NCI-H2081 treated with DMSO at 0.1 percent for 48 hours (cell line): ENCODE measurements around the gene CD1C.
"Not testable (repeated sequence)": the region's sequence is repeated elsewhere in the genome, so short reads cannot be mapped to it uniquely, and the experiment has no call there.

Experiments used
- DNase-seq: peaks from one replicate; lab custom pipeline; 2025; lab: John Stamatoyannopoulos, UW

CD1C gene

GRCh38 chr1:158289811-158290210 is at the start of gene CD1C:
Gene CD1C (plus strand): TSS chr1:158289923. CDS start chr1:158290065, 142 bp downstream.
- DNase-seq, result no peak

GRCh38 chr1:158246650-158247049 is 43.1 kb upstream of the CD1C start:
- DNase-seq, result no peak

- DNase-seq, result no peak
These were observed 41.6 kb upstream of the CD1C start for GRCh38 chr1:158248118-158248517.

- no peak for DNase-seq
These were observed 41.0 kb upstream of the CD1C start for GRCh38 chr1:158248771-158249170.

DNA sequence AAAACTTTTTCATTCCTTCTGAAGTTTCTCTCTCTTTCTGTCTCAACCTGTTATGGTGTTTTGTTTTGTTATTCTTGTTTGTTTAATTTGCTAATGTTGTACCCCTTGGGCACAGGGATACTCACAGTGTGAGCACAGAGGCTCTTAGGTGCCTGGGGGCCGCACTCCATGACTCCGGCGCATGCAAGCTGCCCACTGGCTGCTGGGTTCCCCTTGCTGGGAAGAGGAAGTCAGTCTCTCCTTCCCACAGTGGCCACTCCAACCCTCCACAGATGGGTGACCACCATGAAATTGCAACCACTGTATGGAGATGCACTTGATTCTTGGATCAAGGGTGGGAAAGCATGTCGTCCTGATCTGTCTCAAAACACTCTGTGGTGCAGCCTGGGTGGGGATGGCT is 40.1 kb upstream of the CD1C start:
- DNase-seq, result no peak

DNA sequence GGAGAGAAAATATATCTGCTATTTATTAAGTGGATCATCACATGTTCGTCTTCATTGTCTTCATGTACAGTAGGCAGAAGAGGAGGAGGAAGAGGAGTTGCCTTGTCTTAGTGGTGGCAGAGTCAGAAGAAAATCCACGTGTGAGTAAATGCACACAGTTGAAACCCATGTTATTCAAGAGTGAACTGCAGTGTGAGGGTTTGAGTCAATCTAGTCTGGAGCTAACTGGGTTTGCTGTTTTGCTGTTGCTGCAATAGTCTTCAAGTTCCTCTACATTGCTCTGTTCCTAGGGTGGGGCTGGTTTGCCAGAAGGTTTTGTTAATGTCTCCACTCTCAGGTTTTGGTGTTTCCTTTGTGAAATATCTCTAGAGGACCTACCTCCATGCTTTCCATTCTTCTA is 38.6 kb upstream of the CD1C start:
- no peak for DNase-seq

- no peak for DNase-seq
These were observed 34.1 kb upstream of the CD1C start for GRCh38 chr1:158255656-158256055.

DNA sequence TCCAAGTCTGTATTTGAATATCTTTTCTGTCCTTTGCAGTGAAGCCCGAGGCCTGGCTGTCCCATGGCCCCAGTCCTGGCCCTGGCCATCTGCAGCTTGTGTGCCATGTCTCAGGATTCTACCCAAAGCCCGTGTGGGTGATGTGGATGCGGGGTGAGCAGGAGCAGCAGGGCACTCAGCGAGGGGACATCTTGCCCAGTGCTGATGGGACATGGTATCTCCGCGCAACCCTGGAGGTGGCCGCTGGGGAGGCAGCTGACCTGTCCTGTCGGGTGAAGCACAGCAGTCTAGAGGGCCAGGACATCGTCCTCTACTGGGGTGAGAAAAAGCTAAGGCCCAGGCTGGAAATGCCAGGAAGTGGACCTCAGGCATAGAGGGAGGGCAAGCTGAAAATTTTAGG is 33.0 kb upstream of the CD1C start:
- DNase-seq, result not testable (repeated sequence)

DNA sequence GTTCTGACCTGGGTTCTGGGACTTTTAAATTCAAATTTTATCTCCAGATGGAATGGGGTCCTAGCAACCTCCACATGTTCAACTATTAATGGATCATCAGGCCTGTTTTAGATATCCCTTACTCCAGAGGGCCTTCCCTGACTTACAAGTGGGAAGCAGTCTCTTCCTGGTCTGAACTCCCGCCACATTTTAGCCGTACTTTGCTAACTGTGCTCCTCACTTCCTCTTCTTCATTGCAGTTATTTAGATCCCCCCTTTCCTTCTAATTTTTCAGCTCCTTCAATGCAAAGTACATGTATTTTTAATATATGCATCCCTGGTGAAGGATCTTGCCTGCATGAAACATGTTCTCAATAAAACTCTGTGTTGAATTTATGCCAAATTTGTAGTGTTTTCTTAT is 31.8 kb upstream of the CD1C start:
- DNase-seq, result no peak

- DNase-seq, result no peak
These were observed 30.6 kb upstream of the CD1C start for GRCh38 chr1:158259117-158259516.

DNA sequence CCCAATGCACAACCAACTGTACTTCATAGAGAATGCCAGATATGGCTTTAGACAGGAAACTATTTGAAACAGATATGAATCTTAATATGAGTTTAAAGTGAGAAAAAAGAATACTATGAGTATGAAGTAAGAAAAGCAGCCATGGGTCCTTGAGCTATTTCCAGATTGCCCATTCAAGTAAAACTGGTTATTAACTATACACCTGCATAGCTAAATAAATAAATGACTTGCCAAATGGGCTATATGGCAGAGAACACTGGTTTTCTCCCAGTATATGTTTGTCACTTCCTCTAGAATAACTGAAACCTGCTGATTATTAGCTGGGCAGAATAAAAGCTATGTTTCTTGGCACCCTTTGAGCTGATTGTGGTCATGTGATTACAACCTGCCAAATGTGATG is 17.0 kb upstream of the CD1C start:
- no peak for DNase-seq

GRCh38 chr1:158274797-158275196 is 14.9 kb upstream of the CD1C start:
- DNase-seq, result no peak

DNA sequence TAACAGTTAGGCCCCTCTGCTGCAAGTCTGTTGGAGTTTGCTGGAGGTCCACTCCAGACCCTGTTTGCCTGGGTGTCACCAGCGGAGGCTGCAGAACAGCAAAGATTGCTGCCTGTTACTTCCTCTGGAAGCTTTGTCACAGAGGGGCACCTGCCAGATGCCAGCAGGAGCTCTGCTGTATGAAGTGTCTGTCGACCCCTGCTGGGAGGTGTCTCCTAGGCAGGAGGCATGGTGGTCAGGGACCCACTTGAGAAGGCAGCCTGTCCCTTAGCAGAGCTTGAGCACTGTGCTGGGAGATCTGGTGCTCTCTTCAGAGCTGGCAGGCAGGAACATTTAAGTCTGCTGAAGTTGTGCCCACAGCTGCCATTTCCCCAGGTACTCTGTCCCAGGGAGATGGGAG is 7.3 kb upstream of the CD1C start:
- not testable (repeated sequence) for DNase-seq

DNA sequence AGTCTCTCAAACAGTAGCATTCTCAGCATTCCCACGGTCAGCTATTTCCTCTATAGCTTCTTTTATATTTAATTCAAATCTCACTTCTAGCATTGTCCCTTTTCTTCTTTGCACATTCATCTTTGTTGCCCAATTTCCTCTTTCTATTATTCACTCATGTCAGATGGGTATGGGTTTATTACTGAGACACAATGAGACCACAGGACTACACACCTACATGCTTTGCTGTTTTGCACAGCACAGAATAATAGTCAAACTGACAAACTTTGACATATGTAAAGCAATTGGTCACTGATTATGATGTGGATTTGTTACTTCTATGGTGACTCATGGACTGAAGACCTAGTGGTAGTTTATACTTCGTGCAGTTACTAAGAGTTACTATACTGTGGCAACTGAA is 5.8 kb upstream of the CD1C start:
- DNase-seq, result no peak

DNA sequence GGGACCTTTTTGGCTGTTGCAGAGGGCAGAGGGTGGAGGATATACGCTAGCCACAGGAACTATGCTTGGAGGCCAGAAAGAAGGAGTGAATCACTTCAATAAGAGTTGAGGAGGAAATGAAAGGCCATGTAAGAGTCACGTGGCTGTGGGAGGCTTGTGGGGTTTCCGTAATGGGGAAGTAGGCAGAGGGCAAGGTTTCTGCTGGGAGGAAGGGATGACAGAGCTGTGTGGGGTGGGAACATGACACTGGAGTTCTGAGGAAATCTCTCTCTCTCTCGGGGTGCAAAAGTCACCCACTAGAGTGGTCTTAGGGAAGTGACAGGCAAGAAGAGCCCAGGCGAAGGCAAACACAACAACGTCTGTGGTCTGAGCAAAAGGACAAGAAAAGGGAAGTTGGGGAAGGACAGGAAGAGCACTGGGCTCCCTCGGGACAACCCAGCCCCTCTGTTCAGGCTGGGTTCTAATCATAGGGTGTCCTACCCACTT is 3.9 kb upstream of the CD1C start:
- no peak for DNase-seq

DNA sequence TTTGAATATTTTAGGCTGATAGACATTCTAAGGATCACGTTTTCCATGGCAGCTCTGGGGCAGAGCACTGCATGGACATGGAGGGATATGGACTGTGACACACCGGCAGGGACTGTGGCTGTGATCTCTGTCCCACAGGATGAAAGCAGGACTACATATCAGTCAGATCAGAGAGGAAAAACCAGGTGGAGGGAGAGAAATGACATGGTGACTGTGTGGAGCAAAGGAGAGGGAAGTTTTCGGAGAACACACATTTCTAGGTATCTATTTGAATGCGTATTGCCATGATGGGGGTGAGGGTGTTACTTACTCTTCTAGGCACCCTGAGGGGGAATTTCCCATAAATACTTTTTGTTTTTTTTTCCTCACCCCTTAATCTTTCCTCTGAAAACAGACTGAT is 3.2 kb upstream of the CD1C start:
- DNase-seq, result no peak

- DNase-seq, result no peak
These were observed 2.8 kb upstream of the CD1C start for GRCh38 chr1:158286941-158287346.

DNA sequence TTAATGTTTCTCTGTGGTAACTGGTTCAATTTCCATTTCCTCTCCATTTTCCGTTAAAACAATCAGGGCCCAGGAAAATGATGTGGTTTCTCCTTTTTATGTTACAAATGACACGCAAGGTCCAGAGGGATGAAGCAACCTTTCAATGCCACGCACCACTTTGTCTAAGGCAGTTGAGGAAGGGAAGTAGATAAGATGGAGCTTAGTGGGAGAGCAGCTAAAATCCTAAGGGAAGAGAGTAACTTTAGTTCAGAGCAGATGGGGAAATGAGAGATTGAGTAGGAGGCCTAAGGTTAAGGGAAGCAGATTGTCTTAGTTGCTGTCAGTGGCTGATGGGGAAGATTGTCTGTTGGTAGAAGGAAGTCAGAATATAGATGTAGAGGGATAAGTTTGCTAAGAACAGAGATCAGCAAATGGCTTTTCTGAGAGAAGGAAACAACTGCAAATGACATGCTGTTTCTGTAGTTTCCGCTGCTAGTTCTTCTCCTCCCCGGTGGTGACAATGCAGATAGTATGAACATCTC is 660 bp downstream of the CD1C start:
- no peak for DNase-seq

GRCh38 chr1:158295791-158296190 is 6.1 kb downstream of the CD1C start:
- no peak for DNase-seq

DNA sequence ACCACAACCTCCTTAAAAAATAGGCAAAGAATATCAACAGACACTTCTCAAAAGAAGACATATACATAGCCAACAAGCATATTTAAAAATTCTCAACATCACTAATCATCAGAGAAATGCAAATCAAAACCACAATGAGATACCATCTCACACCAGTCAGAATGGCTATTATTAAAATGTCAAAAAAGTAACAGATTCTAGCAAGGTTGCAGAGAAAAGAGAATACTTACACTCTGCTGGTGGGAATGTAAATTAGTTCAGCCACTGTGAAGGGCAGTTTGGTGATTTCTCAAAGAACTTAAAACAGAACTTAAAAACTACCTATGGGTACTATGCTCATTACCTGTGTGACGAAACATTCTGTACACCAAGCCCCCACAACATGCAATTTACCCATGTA is 20.9 kb downstream of the CD1C start:
- no peak for DNase-seq

GRCh38 chr1:158311066-158311465 is 21.3 kb downstream of the CD1C start:
- DNase-seq, result no peak

GRCh38 chr1:158323866-158324265 is 34.1 kb downstream of the CD1C start:
- DNase-seq, result no peak

DNA sequence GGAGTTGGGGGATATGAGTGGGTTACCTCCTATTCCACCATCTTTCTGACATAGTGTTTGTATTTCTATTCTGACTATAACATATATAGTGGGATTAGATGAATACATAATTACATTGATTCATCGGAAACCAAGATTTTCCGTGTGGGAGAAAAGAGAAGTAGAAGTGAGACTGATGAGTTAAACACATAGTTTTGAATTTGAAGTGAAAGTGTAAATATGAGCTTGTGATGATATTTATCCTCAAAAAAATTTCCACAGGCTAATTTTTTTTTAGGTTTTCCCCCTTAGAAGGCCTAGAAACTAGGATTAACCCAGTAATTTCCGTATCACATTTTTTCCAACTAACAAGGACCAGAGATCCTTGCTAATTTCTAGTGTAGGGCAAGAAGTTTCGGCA is 34.7 kb downstream of the CD1C start:
- DNase-seq, result no peak

- DNase-seq, result no peak
These were observed 37.8 kb downstream of the CD1C start for GRCh38 chr1:158327481-158327880.

- no peak for DNase-seq
These were observed 38.7 kb downstream of the CD1C start for GRCh38 chr1:158328426-158328825.
